GM10266 (cell line): ENCODE results near the gene OPN1LW.

Source experiments
- DNase-seq: peaks from one replicate; pipeline ENCODE4 v3.0.0; 2012; ENCODE audit errors: extremely low spot score
- TF ChIP-seq, protein P1 (sequence below): IDR thresholded peaks from 2 replicates; pipeline ENCODE4 v1.5.1; 2012; ENCODE audit warnings: mild to moderate bottlenecking, low read depth; ENCODE audit not compliant: control insufficient read depth, insufficient read depth; ENCODE audit errors: missing control alignments

The OPN1LW gene

DNA sequence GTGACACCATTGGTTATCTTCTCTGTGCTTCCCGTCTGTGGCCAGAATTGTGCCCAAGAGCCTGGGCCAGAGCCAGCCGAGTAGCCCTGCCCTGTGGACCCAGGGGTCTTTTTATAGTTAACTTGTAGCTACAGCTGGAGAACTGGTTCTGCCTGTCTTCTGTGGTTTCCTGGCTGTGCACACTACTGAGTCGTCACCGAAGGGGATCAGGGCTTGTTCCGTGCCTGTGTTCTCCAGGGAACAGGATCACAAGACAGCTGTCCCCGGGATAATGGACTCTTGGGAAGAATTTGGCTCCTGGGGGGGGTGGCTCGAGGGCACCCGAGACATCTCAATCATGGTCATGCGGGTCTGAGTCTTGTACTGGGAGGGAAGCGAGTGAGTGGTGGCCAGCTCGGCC, 22.1 kb upstream of the OPN1LW start:
- TF ChIP-seq, protein P1, sequence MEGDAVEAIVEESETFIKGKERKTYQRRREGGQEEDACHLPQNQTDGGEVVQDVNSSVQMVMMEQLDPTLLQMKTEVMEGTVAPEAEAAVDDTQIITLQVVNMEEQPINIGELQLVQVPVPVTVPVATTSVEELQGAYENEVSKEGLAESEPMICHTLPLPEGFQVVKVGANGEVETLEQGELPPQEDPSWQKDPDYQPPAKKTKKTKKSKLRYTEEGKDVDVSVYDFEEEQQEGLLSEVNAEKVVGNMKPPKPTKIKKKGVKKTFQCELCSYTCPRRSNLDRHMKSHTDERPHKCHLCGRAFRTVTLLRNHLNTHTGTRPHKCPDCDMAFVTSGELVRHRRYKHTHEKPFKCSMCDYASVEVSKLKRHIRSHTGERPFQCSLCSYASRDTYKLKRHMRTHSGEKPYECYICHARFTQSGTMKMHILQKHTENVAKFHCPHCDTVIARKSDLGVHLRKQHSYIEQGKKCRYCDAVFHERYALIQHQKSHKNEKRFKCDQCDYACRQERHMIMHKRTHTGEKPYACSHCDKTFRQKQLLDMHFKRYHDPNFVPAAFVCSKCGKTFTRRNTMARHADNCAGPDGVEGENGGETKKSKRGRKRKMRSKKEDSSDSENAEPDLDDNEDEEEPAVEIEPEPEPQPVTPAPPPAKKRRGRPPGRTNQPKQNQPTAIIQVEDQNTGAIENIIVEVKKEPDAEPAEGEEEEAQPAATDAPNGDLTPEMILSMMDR, result no peak
- DNase-seq, result no peak

DNA sequence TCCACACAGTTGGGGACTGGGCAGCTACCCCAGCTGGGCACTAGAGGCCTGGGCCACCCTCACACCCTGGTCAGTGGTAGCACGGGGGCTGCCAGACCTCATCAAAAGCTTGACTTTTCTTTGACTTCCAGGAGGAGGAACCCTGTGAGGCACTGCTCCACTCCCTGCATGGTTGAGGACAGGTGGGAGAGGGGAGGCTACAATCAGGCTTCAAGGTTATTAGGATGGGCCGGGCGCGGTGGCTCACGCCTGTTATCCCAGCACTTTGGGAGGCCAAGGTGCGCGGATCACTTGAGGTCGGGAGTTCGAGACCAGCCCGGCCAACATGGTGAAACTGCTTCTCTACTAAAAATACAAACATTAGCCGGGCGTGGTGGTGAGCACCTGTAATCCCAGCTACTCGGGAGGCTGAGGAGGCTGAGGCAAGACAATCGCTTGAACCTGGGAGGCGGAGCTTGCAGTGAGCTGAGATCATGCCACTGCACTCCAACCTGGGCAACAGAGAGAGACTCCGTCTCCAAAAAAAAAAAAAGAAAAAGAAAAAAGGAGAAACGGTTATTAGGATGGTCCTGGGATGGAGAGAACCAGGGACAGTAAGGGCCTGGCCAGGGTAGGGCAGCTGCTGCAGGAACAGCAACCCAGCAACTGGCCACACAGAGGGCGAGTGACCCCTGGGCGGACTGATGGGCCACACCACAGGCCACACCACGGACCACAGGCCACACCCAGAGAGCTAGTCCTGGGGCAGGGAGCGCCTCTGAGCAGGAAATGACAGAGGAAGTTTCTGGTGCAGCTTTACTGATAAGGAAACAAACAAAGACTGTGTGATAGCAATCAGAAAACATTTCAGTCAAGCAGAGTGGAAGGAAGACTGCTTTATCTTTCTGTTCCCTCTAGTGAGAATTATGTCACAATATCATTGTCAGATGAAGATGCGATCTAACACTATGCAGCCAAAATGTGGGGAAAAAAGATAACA, 20.5 kb upstream of the OPN1LW start:
- DNase-seq, result no peak

DNA sequence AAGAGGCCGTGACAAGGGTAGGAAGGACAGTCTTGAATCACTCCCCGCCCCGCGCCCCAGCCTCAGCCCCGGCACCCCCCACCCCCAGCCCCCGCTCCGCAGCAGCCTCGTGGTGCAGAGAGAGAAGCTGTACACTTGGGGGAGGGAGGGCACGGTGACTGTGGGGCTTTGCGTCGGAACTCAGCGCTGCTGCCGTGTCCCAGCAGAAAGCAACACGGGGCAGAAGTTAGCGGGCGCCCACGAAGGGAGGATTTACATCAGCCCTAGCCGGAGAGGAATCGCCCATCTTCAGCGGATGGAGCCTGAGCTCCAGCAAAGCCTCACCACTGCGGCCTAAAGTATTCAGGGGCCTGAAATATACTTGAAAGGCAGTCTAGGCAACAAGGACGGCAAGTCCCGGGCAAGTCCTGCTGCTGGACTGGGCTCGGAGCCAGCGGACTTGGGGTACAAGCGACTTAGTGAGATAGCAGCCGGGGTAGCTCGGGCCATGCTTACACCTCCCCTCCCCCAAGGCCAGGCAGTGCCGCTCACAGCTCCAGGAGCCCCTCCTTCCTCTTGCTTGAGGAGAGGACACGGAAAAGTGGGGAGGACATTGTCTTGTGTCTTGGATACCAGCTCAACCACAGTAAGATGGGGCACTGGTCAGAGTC, 18.5 kb upstream of the OPN1LW start:
- TF ChIP-seq, protein P1, result no peak
- no peak for DNase-seq

More for the DNA sequence above, 20.5 kb upstream of the OPN1LW start:
- TF ChIP-seq, protein P1, result no peak

DNA sequence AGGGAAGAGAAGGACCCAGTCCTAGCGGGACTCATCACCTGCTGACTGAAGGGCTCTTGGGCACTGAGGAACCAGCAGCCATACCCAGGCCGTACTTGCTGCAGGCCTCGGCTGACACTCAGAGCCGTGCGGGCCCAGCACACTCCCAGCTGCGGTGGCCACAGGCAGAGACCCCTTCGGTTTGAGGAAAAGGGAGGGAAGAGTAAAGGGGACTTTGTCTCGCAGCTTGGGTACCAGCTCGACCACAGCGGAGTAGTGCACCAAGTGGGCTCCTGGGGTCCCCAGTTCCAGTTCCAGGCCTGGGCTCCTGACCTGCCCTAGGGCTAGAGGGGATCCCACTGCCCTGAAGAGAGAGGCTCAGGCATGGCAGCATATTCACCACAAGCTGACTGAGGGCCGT, 17.9 kb upstream of the OPN1LW start:
- TF ChIP-seq, protein P1, result no peak

DNA sequence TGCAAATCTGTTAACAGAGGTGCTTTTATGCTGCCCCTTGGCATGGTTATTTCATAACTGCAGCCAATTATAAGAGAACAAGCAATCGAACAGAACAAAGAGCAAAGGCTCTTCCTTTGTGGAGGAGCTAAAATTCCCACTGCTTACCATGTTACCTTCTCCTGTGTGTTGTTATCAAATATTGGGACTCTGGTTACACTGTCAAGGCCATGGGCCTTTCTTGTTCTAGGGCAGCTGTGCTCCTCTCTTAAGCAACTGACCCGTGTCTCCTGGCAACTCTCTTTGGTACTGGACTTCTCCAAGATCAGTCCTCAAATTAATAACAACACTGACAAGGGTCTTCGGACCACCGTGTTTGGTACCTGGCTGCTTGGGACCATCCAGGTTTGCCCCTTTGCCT, 12.1 kb upstream of the OPN1LW start:
- no peak for DNase-seq
- TF ChIP-seq, protein P1, result no peak

More for the DNA sequence above, 17.9 kb upstream of the OPN1LW start:
- no peak for DNase-seq

DNA sequence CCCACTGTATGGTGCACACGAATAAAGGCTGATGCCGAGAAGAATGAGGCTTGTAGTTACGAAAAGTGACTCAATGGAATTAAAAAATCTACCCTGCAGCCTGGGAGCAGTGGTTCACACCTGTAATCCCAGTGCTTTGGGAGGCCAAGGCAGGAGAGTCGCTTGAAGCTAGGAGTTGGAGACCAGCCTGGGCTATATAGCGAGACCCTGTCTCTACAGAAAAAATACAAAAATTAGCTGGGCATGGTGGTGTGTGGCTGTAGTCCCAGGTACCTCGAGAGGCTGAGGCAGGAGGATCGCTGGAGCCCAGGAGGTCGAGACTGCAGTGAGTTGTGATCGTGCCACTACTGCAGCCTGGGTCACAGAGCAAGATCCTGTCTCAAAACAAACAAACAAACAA, 11.7 kb upstream of the OPN1LW start:
- DNase-seq, result no peak
- TF ChIP-seq, protein P1, result no peak
